Activated CD8-positive, alpha-beta T cell treated with anti-CD3 and anti-CD28 coated beads, Interleukin-2, amount 10 ng/mL, durations not matched to agents 7 days and 5 days (primary cell): ENCODE data around the gene FAM168A. TPM values are rescaled to one million over a fixed set of nuclear protein-coding genes. Genes with fewer than 3 reads are reported as not detected.
"Not testable (repeated sequence)": the region's sequence is repeated elsewhere in the genome, so short reads cannot be mapped to it uniquely, and the experiment has no call there.

Experiments used
- ATAC-seq: fragments of 150-1000 bp; cut with Tn5 transposase; one replicate; pipeline ENCODE4 v1.10.0; 2021; ENCODE audit warnings: moderate library complexity
- CTCF ChIA-PET: fragments of 350-600 bp; sonication (Branson Sonifier 250); formaldehyde crosslinking; loops from one replicate; lab custom pipeline; 2021; ENCODE audit warnings: antibody characterized with exemption; lab: Charles Lee
- POLR2A ChIA-PET: fragments of 350-600 bp; sonication (Branson Sonifier 250); formaldehyde crosslinking; loops from one replicate; lab custom pipeline; 2021; ENCODE audit warnings: antibody characterized with exemption; lab: Charles Lee
- DNase-seq: peaks from one replicate; pipeline ENCODE4 v3.0.0-alpha.2; 2020
- H3K27ac Mint-ChIP-seq: one replicate; pipeline ENCODE4 v1.8.0; 2021; ENCODE audit warnings: mild to moderate bottlenecking, mixed read lengths
- H3K27me3 Mint-ChIP-seq: one replicate; pipeline ENCODE4 v1.8.0; 2021; ENCODE audit warnings: low read depth, mixed read lengths
- H3K36me3 Mint-ChIP-seq: one replicate; pipeline ENCODE4 v1.8.0; 2021; ENCODE audit warnings: low read depth, mixed read lengths
- H3K4me1 Mint-ChIP-seq: one replicate; pipeline ENCODE4 v1.8.0; 2021; ENCODE audit warnings: low read depth, mixed read lengths
- H3K4me3 Mint-ChIP-seq: one replicate; pipeline ENCODE4 v1.8.0; 2021; ENCODE audit warnings: mild to moderate bottlenecking, mixed read lengths
- H3K9me3 Mint-ChIP-seq: one replicate; pipeline ENCODE4 v1.8.0; 2022; ENCODE audit warnings: mixed read lengths; ENCODE audit not compliant: insufficient read depth
- total RNA-seq, 2 experiments: library from RNA; stranded (reverse); gene quantifications; one replicate each; pipeline ENCODE4 v1.2.3, GENCODE V29; 2021

The FAM168A gene
- total RNA-seq, 2 experiments from 2014 or later, result 25.9 to 27.8 TPM

DNA sequence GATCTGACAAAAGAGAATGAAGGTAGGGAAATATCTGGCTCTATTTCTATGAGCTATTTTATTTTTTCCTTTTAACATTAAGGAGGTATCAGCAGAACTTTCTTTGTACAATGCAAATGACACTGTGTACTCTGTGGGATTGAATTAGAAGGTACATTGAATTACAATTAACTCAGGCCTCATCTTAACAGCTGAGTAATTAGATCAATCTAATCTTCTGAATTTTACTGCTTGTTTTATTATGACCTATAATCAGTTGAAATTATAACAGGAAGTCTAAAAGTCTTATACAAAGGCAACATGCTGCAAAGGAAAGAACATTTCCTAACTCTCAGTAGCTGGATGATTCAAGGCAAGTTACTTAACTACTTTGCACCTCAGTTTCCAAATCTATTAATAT is 151.9 kb downstream of the FAM168A start:
- Mint-ChIP-seq H3K27me3 (no peaks in the 10 kb centered on the region), H3K4me1 (no peaks in the 10 kb centered on the region)

DNA sequence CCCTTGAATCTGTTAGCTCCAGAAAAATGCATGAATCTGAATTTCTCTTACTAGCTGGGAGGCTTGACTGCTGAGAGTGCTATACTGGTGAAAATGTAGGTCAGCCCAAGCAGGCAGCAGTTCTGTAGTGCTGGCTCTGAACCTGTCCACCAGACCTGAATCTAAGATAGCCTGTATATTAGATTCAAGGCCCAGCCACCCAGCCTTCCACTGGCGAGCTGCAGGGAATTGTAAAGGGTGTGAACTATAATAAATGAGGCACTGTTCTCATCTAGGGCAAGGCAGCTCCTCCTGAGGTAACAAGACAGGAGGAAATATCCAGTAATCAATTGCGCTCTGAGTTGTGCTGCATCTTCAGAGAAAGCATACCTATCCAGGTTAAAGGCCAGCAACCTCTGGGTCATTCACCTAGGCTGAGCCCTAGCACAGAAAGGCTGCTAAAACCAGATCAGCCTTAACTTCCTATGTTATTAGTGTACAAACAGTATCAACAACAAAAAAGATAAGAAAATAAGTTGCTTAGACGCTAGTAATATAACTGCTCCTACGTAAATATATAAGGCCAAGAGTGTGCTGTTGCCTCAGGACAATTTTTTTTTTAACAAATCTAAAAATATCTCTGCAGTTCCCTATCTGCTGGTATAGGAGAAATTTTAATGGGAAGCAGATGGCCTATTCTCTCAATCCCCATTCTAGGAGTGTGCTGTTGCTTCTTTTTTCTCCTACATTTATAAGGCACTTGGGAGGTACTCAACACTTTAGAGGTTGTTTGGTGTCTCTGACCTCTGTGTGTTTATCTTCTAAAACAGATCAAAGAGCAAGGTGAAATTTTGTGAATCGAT is 158.7 kb downstream of the FAM168A start:
- DNase-seq (no peak), ATAC-seq (no peak)
- ChIA-PET CTCF (interaction anchor here (1.0 kb wide), 1 partner anchor 16 kb away, joined by 4 read pairs; no protein-coding TSS in a partner anchor), POLR2A (no interaction called here)
- H3K4me1 Mint-ChIP-seq, result no peaks in the 10 kb centered on the region
- no peak overlapping the region for H3K4me3 Mint-ChIP-seq
- H3K36me3 Mint-ChIP-seq, result no peaks in the 10 kb centered on the region
- no peaks in the 10 kb centered on the region for H3K9me3 Mint-ChIP-seq
- H3K27ac Mint-ChIP-seq, result no peak overlapping the region
- no peaks in the 10 kb centered on the region for H3K27me3 Mint-ChIP-seq

More for the DNA sequence above, 151.9 kb downstream of the FAM168A start:
- Mint-ChIP-seq H3K4me3 (no peak overlapping the region), H3K27ac (no peak overlapping the region), H3K9me3 (no peaks in the 10 kb centered on the region), H3K36me3 (no peaks in the 10 kb centered on the region)
- no peak for DNase-seq
- POLR2A ChIA-PET, result interaction anchor here (0.7 kb wide), 1 partner anchor 20 kb away, joined by 3 read pairs; no protein-coding TSS in a partner anchor
- CTCF ChIA-PET, result interaction anchor here (0.9 to 2.0 kb wide), 6 partner anchors 12 to 214 kb away, joined by 3 to 9 read pairs (median 4); partner anchors contain the start of gene ARHGEF17
- ATAC-seq, result no peak

DNA sequence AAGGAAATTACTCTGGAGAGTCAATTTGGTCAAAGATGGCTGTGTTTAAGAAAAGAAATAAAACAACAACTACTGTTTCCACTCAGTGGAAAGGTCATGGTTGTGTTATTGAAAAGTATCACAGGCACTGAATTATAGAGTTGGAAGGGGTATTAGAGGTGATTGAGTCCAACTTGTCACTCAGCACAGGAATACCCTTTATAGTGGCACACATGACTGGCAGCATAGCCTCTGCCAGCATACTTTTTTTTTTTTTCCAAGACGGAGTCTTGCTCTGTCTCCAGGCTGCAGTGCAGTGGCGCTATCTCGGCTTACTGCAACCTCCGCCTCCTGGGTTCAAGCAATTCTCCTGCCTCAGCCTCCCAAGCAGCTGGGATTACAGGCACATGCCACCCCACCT is 161.1 kb downstream of the FAM168A start:
- ATAC-seq, CTCF ChIA-PET, POLR2A ChIA-PET: not testable (repeated sequence)

DNA sequence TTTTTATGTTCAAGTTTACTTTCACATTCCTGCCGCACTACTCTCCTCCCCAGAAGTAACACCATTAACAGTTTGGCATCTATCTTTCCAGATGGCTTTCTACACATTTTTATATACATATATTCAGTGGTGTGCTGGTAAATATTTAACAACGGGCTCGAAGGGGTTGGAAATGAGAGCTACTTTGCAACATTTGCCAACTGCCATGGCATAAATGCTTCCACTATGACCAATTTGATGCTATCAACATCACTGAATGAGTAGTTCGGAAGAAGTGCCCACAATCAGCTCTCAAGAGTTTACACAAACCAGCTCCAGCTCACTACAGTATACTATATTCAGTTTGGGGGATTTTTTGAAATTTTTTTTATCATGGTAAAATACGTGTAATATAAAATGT is 166.5 kb downstream of the FAM168A start:
- CTCF ChIA-PET, result no interaction called here

More for the DNA sequence above, 161.1 kb downstream of the FAM168A start:
- not testable (repeated sequence) for H3K4me1 Mint-ChIP-seq, H3K4me3 Mint-ChIP-seq, H3K27ac Mint-ChIP-seq, H3K9me3 Mint-ChIP-seq, DNase-seq, H3K36me3 Mint-ChIP-seq, H3K27me3 Mint-ChIP-seq

DNA sequence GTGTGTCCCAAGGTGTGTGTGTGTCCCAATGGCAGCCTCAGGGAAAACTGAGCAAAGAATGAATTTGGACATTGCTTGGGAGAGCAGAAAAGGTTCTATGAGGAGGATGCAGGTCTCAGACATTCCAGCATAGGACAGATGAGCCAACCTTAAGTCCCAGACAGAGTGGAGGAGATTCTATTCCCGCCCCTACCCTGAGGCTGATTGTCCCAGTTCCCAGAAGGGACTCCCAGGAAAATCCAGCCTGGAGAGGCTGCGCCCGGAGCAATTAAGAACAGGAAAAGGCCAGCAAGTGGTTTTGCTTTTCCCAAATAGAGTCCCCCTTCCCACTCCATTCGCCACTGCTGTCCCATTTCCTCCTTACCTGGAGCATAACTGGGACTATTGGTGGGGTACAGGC is 167.6 kb downstream of the FAM168A start:
- no peak overlapping the region for H3K27ac Mint-ChIP-seq
- DNase-seq (no peak), ATAC-seq (no peak)
- no peaks in the 10 kb centered on the region for H3K9me3 Mint-ChIP-seq
- no peaks in the 10 kb centered on the region for H3K36me3 Mint-ChIP-seq
- no peaks in the 10 kb centered on the region for H3K27me3 Mint-ChIP-seq
- POLR2A ChIA-PET, result no interaction called here
- H3K4me1 Mint-ChIP-seq, result peaks cover 4% of the 10 kb centered on the region
- CTCF ChIA-PET, result interaction anchor here (1.0 kb wide), 1 partner anchor 230 kb away, joined by 4 read pairs; no protein-coding TSS in a partner anchor
- H3K4me3 Mint-ChIP-seq, result no peak overlapping the region

More for the DNA sequence above, 166.5 kb downstream of the FAM168A start:
- ATAC-seq, result no peak
- H3K27ac Mint-ChIP-seq, result no peak overlapping the region
- no peaks in the 10 kb centered on the region for H3K36me3 Mint-ChIP-seq
- no peaks in the 10 kb centered on the region for H3K27me3 Mint-ChIP-seq
- no peak overlapping the region for H3K4me3 Mint-ChIP-seq
- no peaks in the 10 kb centered on the region for H3K9me3 Mint-ChIP-seq
- POLR2A ChIA-PET, result no interaction called here
- peaks cover 4% of the 10 kb centered on the region for H3K4me1 Mint-ChIP-seq
- DNase-seq, result no peak

DNA sequence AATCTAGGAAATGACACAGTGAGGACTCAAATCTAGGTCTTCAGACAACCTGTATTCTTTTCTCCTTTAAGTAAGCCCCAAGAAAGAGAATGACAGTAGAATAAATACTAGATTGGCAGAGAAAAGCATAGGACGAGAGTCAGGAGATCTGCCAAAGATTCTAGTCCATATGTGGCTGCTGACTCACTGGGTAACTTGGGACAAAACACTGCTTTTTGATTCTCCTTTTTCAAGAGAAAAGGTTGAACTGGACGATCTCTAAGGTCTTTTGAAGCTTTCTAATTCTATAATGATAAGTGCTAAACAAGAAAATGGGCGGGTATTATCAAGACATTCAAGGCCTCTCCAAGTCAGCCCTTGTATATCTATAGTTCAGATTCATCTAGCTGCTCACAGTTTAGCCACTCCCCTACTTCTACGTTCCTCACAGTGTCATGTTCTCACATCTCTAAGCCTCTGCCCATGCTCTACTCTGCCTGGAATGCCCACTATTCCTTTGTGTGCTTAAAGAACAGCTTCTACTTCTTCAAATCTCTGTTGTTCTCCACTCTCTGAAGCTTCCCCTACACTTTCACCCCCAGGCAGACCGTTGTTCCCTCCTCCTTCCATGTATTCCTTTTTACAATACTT is 168.7 kb downstream of the FAM168A start:
- no peak for DNase-seq
- ChIA-PET CTCF (interaction anchor here (1.0 to 1.3 kb wide), 3 partner anchors 9 to 231 kb away, joined by 3 to 4 read pairs (median 3); no protein-coding TSS in a partner anchor), POLR2A (interaction anchor here (0.6 kb wide), 1 partner anchor 98 kb away, joined by 3 read pairs; no protein-coding TSS in a partner anchor)
- Mint-ChIP-seq H3K4me1 (peaks cover 4% of the 10 kb centered on the region), H3K9me3 (no peaks in the 10 kb centered on the region), H3K27me3 (no peaks in the 10 kb centered on the region), H3K27ac (no peak overlapping the region), H3K36me3 (no peaks in the 10 kb centered on the region), H3K4me3 (no peak overlapping the region)
- no peak for ATAC-seq

DNA sequence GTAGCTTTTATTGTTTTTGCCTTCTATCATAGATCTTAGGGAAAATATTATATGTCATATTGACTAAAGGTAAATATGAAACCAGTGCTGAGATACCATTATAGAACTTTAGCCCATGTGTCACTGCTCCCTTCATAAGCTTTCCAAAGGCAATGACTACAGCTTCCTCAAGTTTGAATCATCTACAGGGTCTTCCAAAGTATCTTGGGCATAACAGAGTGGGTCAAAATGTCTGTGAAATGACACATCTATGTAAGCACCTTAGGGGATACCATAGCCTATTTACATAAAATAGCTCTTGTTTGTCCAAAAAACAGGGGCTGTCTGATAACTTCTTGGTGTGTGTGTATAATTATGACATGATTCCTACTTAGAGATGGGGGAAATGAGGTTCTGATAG is 169.2 kb downstream of the FAM168A start:
- no peak for DNase-seq
- POLR2A ChIA-PET, result no interaction called here
- ATAC-seq, result no peak
- Mint-ChIP-seq H3K27me3 (no peaks in the 10 kb centered on the region), H3K4me3 (no peak overlapping the region), H3K36me3 (no peaks in the 10 kb centered on the region), H3K4me1 (peaks cover 4% of the 10 kb centered on the region), H3K27ac (no peak overlapping the region), H3K9me3 (no peaks in the 10 kb centered on the region)
- CTCF ChIA-PET, result interaction anchor here (1.1 to 1.3 kb wide), 3 partner anchors 9 to 38 kb away, joined by 3 read pairs; no protein-coding TSS in a partner anchor

DNA sequence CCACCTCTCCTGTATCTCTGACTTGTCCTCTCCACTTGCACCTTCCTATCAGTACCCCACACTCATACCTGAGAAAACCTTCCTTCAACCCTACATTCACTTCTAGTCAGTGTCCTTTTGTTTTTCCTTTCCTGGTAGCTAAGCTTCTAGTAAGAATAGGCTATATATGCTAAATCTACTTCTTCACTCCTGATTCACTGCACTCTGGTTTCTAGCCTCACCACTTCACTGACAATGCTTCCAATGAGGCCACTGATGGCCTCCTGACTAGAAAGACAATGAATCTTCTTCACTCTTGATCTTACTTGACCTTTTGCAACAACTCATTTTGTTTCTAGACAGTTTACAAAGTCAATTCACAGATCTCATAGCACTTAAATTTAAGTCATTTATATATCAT is 169.7 kb downstream of the FAM168A start:
- DNase-seq (no peak), ATAC-seq (no peak)
- no peak overlapping the region for H3K4me3 Mint-ChIP-seq
- ChIA-PET POLR2A (no interaction called here), CTCF (interaction anchor here (1.1 to 1.3 kb wide), 4 partner anchors 8 to 198 kb away, joined by 3 to 4 read pairs (median 3); no protein-coding TSS in a partner anchor)
- H3K9me3 Mint-ChIP-seq, result no peaks in the 10 kb centered on the region
- no peaks in the 10 kb centered on the region for H3K27me3 Mint-ChIP-seq
- no peaks in the 10 kb centered on the region for H3K36me3 Mint-ChIP-seq
- no peak overlapping the region for H3K27ac Mint-ChIP-seq
- peaks cover 4% of the 10 kb centered on the region for H3K4me1 Mint-ChIP-seq

DNA sequence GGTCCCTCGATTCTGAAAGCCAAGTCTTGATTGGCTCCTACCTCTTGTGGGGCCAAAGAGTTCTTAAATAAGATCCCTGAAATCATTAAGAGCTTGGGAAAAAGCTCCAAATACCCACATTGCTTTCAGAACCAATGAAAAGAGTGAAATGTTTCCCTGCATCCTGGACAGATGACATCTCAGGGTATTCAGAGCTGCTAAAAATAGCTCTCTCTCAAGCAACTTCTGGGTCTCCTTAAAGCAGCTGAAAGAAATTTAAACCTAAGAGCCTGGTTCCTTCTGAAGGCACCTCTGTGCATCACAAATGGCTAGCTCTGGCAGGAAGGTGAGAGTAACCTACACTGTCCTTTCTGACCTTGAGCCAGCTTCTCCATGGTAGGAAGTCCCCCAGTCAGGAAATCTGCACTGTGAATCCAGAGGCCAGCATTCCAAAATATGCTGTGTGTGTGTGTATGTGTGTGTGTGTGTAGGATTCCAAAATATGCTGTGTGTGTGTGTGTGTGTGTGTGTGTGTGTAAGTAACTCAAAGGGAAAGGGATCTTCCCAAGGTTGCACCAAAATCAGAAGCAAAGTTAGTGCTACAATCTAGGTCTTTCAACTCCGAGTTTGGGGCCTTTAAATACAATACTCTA is 171.6 kb downstream of the FAM168A start:
- Mint-ChIP-seq H3K27ac (no peak overlapping the region), H3K4me1 (peaks cover 4% of the 10 kb centered on the region), H3K4me3 (no peak overlapping the region), H3K36me3 (no peaks in the 10 kb centered on the region), H3K27me3 (no peaks in the 10 kb centered on the region), H3K9me3 (no peaks in the 10 kb centered on the region)
- DNase-seq, result no peak
- POLR2A ChIA-PET, result interaction anchor here (0.8 kb wide), 1 partner anchor 20 kb away, joined by 3 read pairs; no protein-coding TSS in a partner anchor
- ATAC-seq, result no peak
- CTCF ChIA-PET, result interaction anchor here (1.0 kb wide), 1 partner anchor 129 kb away, joined by 3 read pairs; no protein-coding TSS in a partner anchor

DNA sequence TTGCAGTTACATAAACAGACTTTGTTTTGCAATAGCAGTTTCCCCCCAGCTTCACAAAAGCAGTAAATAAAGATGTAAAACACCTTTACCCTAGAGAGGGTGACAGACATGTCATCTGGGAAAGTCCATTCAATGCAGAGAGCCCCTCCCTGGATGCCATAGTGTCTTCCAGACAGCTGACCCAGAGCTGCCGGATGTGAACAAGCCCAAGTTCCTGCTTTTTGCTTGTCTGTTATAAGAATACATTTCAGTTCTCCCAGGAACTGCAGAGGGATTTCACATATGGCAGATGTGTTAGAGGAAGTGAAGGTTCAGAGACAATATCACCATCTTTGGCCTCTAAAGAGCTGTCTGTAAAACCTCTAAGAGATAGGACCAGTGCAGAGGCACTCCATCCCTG is 172.8 kb downstream of the FAM168A start:
- ATAC-seq (no peak), DNase-seq (no peak)

DNA sequence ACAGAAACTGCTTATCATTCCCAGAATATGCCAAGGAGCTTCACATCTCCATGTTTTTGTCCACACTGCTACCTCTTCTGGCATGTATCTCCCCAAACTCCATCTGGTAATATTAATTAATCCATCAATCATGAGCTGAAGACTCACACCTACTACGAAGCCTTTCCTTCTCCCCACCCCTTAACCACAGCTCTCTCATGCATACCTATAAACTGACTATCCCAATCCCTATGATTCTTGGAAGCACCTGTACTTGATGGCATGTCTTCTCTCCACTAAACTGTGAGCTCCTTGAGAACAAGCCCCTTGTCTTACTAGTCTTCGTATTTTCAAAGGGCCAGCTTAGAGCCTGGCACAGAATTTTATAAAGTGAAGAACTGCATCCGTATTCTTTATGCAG is 174.4 kb downstream of the FAM168A start:
- H3K27ac Mint-ChIP-seq, result no peak overlapping the region
- H3K27me3 Mint-ChIP-seq, result no peaks in the 10 kb centered on the region
- CTCF ChIA-PET, result interaction anchor here (1.1 to 1.5 kb wide), 4 partner anchors 9 to 88 kb away, joined by 3 to 4 read pairs (median 3); no protein-coding TSS in a partner anchor
- ATAC-seq (no peak), DNase-seq (no peak)
- no peak overlapping the region for H3K4me3 Mint-ChIP-seq
- POLR2A ChIA-PET, result interaction anchor here (0.7 kb wide), 1 partner anchor 92 kb away, joined by 3 read pairs; no protein-coding TSS in a partner anchor
- peaks cover under 1% of the 10 kb centered on the region for H3K36me3 Mint-ChIP-seq
- H3K4me1 Mint-ChIP-seq, result peaks cover 4% of the 10 kb centered on the region
- H3K9me3 Mint-ChIP-seq, result no peaks in the 10 kb centered on the region

More for the DNA sequence above, 172.8 kb downstream of the FAM168A start:
- ChIA-PET CTCF (interaction anchor here (1.0 to 1.1 kb wide), 2 partner anchors 11 to 73 kb away, joined by 3 to 5 read pairs; no protein-coding TSS in a partner anchor), POLR2A (no interaction called here)
- Mint-ChIP-seq H3K27ac (no peak overlapping the region), H3K4me1 (peaks cover 4% of the 10 kb centered on the region), H3K9me3 (no peaks in the 10 kb centered on the region), H3K4me3 (no peak overlapping the region), H3K27me3 (no peaks in the 10 kb centered on the region), H3K36me3 (no peaks in the 10 kb centered on the region)
